Measurements from ENCODE around the gene APMAP. TPM values are rescaled to one million over a fixed set of nuclear protein-coding genes. Genes with fewer than 3 reads are reported as not detected.

APMAP gene
- polyA plus RNA-seq, 1 of the 3 experiments (the other 2 are of a cell fraction) = 107 TPM

- Histone ChIP-seq H3K36me3 (replicated peaks in 1 of 2; ENCODE audit: control insufficient read depth in 1 of 2, insufficient read depth in 2 of 2, low read length in 1 of 2) (peaks cover 43 to 45% of the 10 kb centered on the region in 2 experiments), H2AFZ (ENCODE audit: low read depth) (no peak overlapping the region), H3K9me3 (peaks cover 14% of the 10 kb centered on the region; the same call in 1 of the 2 replicates), H3K27ac (ENCODE audit: low read depth in 2 of 2, low read length in 1 of 2) (no peak overlapping the region), H3K79me2 (ENCODE audit: insufficient read depth) (peaks cover 13% of the 10 kb centered on the region; the same call in 1 of the 2 replicates), H3K9me2 (no peaks in the 10 kb centered on the region), H3K4me3 (ENCODE audit: low read depth in 2 of 2, low read length in 1 of 2) (no peak overlapping the region), H3F3A (replicated peaks; ENCODE audit: insufficient read depth) (no peaks in the 10 kb centered on the region), H3K4me1 (ENCODE audit: control insufficient read depth in 1 of 2, insufficient read depth in 2 of 2, low read depth in 1 of 2, low read length in 1 of 2) (no peaks in the 10 kb centered on the region), H3K9ac (no peak overlapping the region), H4K20me1 (ENCODE audit: insufficient read depth) (no peaks in the 10 kb centered on the region), H3K4me2 (no peak overlapping the region), H3K27me3 (ENCODE audit: insufficient read depth) (no peaks in the 10 kb centered on the region)
- WGBS (ENCODE audit: low lambda C conversion rate) = 94% methylated on average over 12 of the region's 15 CpGs
- POLR2A ChIA-PET = no interaction called here
- DNase-seq = no peak
- CTCF ChIA-PET = no interaction called here
- no peak for TF ChIP-seq PBX3 (IDR thresholded peaks at IDR 0.05)
- TF ChIP-seq, protein P1, sequence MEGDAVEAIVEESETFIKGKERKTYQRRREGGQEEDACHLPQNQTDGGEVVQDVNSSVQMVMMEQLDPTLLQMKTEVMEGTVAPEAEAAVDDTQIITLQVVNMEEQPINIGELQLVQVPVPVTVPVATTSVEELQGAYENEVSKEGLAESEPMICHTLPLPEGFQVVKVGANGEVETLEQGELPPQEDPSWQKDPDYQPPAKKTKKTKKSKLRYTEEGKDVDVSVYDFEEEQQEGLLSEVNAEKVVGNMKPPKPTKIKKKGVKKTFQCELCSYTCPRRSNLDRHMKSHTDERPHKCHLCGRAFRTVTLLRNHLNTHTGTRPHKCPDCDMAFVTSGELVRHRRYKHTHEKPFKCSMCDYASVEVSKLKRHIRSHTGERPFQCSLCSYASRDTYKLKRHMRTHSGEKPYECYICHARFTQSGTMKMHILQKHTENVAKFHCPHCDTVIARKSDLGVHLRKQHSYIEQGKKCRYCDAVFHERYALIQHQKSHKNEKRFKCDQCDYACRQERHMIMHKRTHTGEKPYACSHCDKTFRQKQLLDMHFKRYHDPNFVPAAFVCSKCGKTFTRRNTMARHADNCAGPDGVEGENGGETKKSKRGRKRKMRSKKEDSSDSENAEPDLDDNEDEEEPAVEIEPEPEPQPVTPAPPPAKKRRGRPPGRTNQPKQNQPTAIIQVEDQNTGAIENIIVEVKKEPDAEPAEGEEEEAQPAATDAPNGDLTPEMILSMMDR (IDR thresholded peaks at IDR 0.05) = no peak
- no peak for TF ChIP-seq GATA2 (CRISPR knock-in tag; IDR thresholded peaks at IDR 0.05)
- TF ChIP-seq FOXJ3 (CRISPR knock-in tag; IDR thresholded peaks at IDR 0.05) = no peak
- TF ChIP-seq RFX5 (IDR thresholded peaks at IDR 0.05; ENCODE audit: low read length) = no peak
- TF ChIP-seq YY1 (IDR thresholded peaks at IDR 0.05; ENCODE audit: low read depth) = no peak
- TF ChIP-seq RXRA (IDR thresholded peaks at IDR 0.05; ENCODE audit: borderline replicate concordance, low read depth) = no peak
- no peak for TF ChIP-seq RCOR1 (IDR thresholded peaks at IDR 0.05; ENCODE audit: low read length)
- no peak for TF ChIP-seq IRF3 (IDR thresholded peaks at IDR 0.05; ENCODE audit: low read depth, low read length)
- TF ChIP-seq CHD2 (IDR thresholded peaks at IDR 0.05; ENCODE audit: low read length, partially characterized antibody) = no peak
- no peak for TF ChIP-seq MXI1 (IDR thresholded peaks at IDR 0.05; ENCODE audit: low read depth, low read length)
Observed at GRCh38 chr20:24979036-24979960, 13.3 kb downstream of the APMAP start.

DNA sequence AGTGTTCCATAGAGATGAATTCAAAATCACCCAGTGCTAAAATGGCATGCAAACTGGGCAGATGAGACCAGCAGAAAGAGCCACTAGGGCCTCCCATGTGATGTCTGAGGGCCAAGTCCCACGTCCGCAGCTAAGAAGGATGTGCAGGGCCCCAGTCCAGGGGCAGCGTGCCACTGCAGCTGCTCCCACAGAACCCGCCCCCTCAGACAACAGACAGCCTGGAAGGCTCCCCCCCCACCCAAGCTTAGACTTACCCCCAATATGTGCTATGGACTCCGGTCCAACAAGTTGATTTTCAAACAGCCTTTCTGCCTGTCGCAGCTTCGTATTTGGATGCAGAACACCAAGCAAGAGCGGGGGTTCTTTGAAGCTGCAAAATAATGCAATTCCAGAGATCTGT, 14.0 kb downstream of the APMAP start:
- CTCF ChIA-PET = no interaction called here
- TF ChIP-seq NRF1 (IDR thresholded peaks at IDR 0.05; ENCODE audit: low read depth, low read length) (no peak), PBX3 (IDR thresholded peaks at IDR 0.05) (no peak), RAD21 (IDR thresholded peaks at IDR 0.05; ENCODE audit: low read length) (no peak), USF1 (IDR thresholded peaks at IDR 0.05; ENCODE audit: borderline replicate concordance, low read depth) (no peak), FOSL2 (IDR thresholded peaks at IDR 0.05; ENCODE audit: borderline replicate concordance, low read depth) (no peak), RFX5 (IDR thresholded peaks at IDR 0.05; ENCODE audit: low read length) (no peak), CHD2 (IDR thresholded peaks at IDR 0.05; ENCODE audit: low read length, partially characterized antibody) (no peak), RXRA (IDR thresholded peaks at IDR 0.05; ENCODE audit: borderline replicate concordance, low read depth) (no peak), ELF1 (IDR thresholded peaks at IDR 0.05) (no peak), SMC3 (IDR thresholded peaks at IDR 0.05; ENCODE audit: low read depth, low read length) (no peak), TEAD4 (IDR thresholded peaks at IDR 0.05; ENCODE audit: borderline replicate concordance, insufficient read depth) (no peak)
- TF ChIP-seq, protein P2, sequence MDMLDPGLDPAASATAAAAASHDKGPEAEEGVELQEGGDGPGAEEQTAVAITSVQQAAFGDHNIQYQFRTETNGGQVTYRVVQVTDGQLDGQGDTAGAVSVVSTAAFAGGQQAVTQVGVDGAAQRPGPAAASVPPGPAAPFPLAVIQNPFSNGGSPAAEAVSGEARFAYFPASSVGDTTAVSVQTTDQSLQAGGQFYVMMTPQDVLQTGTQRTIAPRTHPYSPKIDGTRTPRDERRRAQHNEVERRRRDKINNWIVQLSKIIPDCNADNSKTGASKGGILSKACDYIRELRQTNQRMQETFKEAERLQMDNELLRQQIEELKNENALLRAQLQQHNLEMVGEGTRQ (IDR thresholded peaks at IDR 0.05; ENCODE audit: borderline replicate concordance, low read depth, low read length) = no peak

More for the DNA sequence above, 14.0 kb downstream of the APMAP start:
- Histone ChIP-seq H3K4me3 (ENCODE audit: low read depth in 2 of 2, low read length in 1 of 2) (no peak overlapping the region), H3F3A (replicated peaks; ENCODE audit: insufficient read depth) (no peaks in the 10 kb centered on the region), H3K9me2 (no peaks in the 10 kb centered on the region), H2AFZ (ENCODE audit: low read depth) (no peak overlapping the region), H3K27me3 (ENCODE audit: insufficient read depth) (no peaks in the 10 kb centered on the region), H3K4me1 (ENCODE audit: control insufficient read depth in 1 of 2, insufficient read depth in 2 of 2, low read depth in 1 of 2, low read length in 1 of 2) (no peaks in the 10 kb centered on the region), H3K36me3 (replicated peaks in 1 of 2; ENCODE audit: control insufficient read depth in 1 of 2, insufficient read depth in 2 of 2, low read length in 1 of 2) (peaks cover 45 to 46% of the 10 kb centered on the region in 2 experiments), H4K20me1 (ENCODE audit: insufficient read depth) (no peaks in the 10 kb centered on the region), H3K9me3 (peaks cover 14% of the 10 kb centered on the region; the same call in 1 of the 2 replicates), H3K79me2 (ENCODE audit: insufficient read depth) (peaks cover 13% of the 10 kb centered on the region; the same call in 1 of the 2 replicates), H3K4me2 (no peak overlapping the region), H3K27ac (ENCODE audit: low read depth in 2 of 2, low read length in 1 of 2) (no peak overlapping the region), H3K9ac (no peak overlapping the region)
- POLR2A ChIA-PET = no interaction called here
- 98% methylated on average over 4 of the region's 8 CpGs for WGBS (ENCODE audit: low lambda C conversion rate)
- no peak for DNase-seq
